GM12892 (cell line): ENCODE measurements around the gene IL4R.

Experiments
- POLR2A ChIP-seq: IDR thresholded peaks from 2 replicates; pipeline ENCODE4 v1.6.1; 2011; ENCODE audit warnings: low read depth, low read length, control low read depth
- POLR2AphosphoS5 ChIP-seq: IDR thresholded peaks from 2 replicates; pipeline ENCODE4 v1.6.1; 2011; ENCODE audit warnings: low read depth, low read length, control low read depth

GRCh38 chr16:27269300-27270150 is 44.2 kb upstream of the IL4R start:
- TF ChIP-seq POLR2A: no peak
- no peak for TF ChIP-seq POLR2AphosphoS5
